EH (cell line): Measurements from ENCODE around the gene TMEM63C.

Source experiments
- DNase-seq: peaks from one replicate; pipeline ENCODE4 v3.0.0-alpha.2; 2015; ENCODE audit warnings: low read depth

Gene TMEM63C

GRCh38 chr14:77224212-77224611 lies 42.6 kb downstream of the TMEM63C start:
- DNase-seq, result no peak

GRCh38 chr14:77225254-77225653 lies 43.7 kb downstream of the TMEM63C start:
- DNase-seq, result no peak

- no peak for DNase-seq
Measured at GRCh38 chr14:77225892-77226557, 44.4 kb downstream of the TMEM63C start.

- DNase-seq, result no peak
Measured at GRCh38 chr14:77228056-77228455, 46.5 kb downstream of the TMEM63C start.

GRCh38 chr14:77230914-77231313 lies 49.3 kb downstream of the TMEM63C start:
- DNase-seq, result no peak

- DNase-seq, result no peak
Measured at GRCh38 chr14:77231721-77232120, 50.1 kb downstream of the TMEM63C start.

GRCh38 chr14:77236814-77237213 lies 55.2 kb downstream of the TMEM63C start:
- DNase-seq, result no peak

- no peak for DNase-seq
Measured at GRCh38 chr14:77238356-77238755, 56.8 kb downstream of the TMEM63C start.

GRCh38 chr14:77238996-77239395 lies 57.4 kb downstream of the TMEM63C start:
- no peak for DNase-seq

- no peak for DNase-seq
Measured at GRCh38 chr14:77239412-77239811, 57.8 kb downstream of the TMEM63C start.

GRCh38 chr14:77240336-77240915 lies 58.8 kb downstream of the TMEM63C start:
- no peak for DNase-seq

GRCh38 chr14:77241955-77242354 lies 60.4 kb downstream of the TMEM63C start:
- DNase-seq, result peak; percentile 5

GRCh38 chr14:77242752-77243151 lies 61.2 kb downstream of the TMEM63C start:
- DNase-seq, result no peak

GRCh38 chr14:77243853-77244252 lies 62.3 kb downstream of the TMEM63C start:
- no peak for DNase-seq

- DNase-seq, result no peak
Measured at GRCh38 chr14:77245820-77246219, 64.2 kb downstream of the TMEM63C start.

GRCh38 chr14:77246784-77247183 lies 65.2 kb downstream of the TMEM63C start:
- DNase-seq, result no peak

GRCh38 chr14:77248666-77249065 lies 67.1 kb downstream of the TMEM63C start:
- DNase-seq, result peak; percentile 7

GRCh38 chr14:77249286-77249685 lies 67.7 kb downstream of the TMEM63C start:
- DNase-seq, result no peak

- DNase-seq, result no peak
Measured at GRCh38 chr14:77250927-77251326, 69.3 kb downstream of the TMEM63C start.

- no peak for DNase-seq
Measured at GRCh38 chr14:77251870-77252269, 70.3 kb downstream of the TMEM63C start.

- no peak for DNase-seq
Measured at GRCh38 chr14:77253333-77254190, 72.0 kb downstream of the TMEM63C start.

- no peak for DNase-seq
Measured at GRCh38 chr14:77256694-77257093, 75.1 kb downstream of the TMEM63C start.

GRCh38 chr14:77257700-77258099 lies 76.1 kb downstream of the TMEM63C start:
- no peak for DNase-seq
